Kidney epithelial cell (primary cell): ENCODE results near the gene RBP5. TPM values are rescaled to one million over a fixed set of nuclear protein-coding genes. Genes with fewer than 3 reads are reported as not detected.

Experiments
- DNase-seq: peaks from one replicate; pipeline ENCODE4 v3.0.0-alpha.2; 2010; ENCODE audit warnings: low read depth
- H3K27me3 ChIP-seq: 2 replicates; pipeline ENCODE4 v1.6.0; 2011; ENCODE audit warnings: low read length; ENCODE audit not compliant: control insufficient read depth, insufficient read depth
- H3K36me3 ChIP-seq: 2 replicates; pipeline ENCODE4 v1.5.1; 2011; ENCODE audit warnings: low read length; ENCODE audit not compliant: control insufficient read depth, insufficient read depth
- H3K4me3 ChIP-seq: 2 replicates; pipeline ENCODE4 v1.5.1; 2011; ENCODE audit warnings: low read depth, mild to moderate bottlenecking, control low read depth, low read length
- total RNA-seq: library from RNA; depleted of rRNA; stranded (reverse); fragments of >200 nt; gene quantifications from 2 replicates; pipeline ENCODE4 v1.2.3, GENCODE V29; 2015
- TF ChIP-seq, protein P1 (sequence below): IDR thresholded peaks from 2 replicates; pipeline ENCODE4 v1.5.1; 2011; ENCODE audit warnings: mild to moderate bottlenecking, moderate library complexity, low read length, control low read depth, inconsistent platforms; ENCODE audit not compliant: insufficient read depth, poor library complexity, severe bottlenecking

Gene RBP5
- total RNA-seq, 1 donor from 2014 or later, result not detected

DNA sequence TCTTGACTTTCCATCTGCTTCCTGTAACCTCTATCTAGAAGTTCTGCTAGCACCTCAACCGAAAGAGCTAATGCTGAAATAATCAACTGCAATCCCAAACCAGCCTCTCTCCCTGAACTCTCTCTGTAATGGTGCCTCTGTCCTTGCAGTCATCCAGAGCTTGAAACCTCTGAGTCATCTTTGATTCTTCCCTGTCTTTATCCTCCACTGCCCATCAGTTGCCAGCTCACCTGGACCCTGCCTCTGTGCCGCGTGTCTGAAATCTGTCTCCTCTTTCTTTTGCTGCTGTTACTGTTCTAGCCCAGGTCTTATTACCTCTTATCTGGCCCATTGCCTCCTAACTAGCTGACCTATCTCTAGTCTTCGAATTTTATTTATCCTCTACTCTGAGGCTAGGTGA, 17.0 kb upstream of the RBP5 start:
- Histone ChIP-seq H3K27me3 (no peaks in the 10 kb centered on the region), H3K36me3 (no peaks in the 10 kb centered on the region), H3K4me3 (no peak overlapping the region)
- TF ChIP-seq, protein P1, sequence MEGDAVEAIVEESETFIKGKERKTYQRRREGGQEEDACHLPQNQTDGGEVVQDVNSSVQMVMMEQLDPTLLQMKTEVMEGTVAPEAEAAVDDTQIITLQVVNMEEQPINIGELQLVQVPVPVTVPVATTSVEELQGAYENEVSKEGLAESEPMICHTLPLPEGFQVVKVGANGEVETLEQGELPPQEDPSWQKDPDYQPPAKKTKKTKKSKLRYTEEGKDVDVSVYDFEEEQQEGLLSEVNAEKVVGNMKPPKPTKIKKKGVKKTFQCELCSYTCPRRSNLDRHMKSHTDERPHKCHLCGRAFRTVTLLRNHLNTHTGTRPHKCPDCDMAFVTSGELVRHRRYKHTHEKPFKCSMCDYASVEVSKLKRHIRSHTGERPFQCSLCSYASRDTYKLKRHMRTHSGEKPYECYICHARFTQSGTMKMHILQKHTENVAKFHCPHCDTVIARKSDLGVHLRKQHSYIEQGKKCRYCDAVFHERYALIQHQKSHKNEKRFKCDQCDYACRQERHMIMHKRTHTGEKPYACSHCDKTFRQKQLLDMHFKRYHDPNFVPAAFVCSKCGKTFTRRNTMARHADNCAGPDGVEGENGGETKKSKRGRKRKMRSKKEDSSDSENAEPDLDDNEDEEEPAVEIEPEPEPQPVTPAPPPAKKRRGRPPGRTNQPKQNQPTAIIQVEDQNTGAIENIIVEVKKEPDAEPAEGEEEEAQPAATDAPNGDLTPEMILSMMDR, result no peak
- no peak for DNase-seq

DNA sequence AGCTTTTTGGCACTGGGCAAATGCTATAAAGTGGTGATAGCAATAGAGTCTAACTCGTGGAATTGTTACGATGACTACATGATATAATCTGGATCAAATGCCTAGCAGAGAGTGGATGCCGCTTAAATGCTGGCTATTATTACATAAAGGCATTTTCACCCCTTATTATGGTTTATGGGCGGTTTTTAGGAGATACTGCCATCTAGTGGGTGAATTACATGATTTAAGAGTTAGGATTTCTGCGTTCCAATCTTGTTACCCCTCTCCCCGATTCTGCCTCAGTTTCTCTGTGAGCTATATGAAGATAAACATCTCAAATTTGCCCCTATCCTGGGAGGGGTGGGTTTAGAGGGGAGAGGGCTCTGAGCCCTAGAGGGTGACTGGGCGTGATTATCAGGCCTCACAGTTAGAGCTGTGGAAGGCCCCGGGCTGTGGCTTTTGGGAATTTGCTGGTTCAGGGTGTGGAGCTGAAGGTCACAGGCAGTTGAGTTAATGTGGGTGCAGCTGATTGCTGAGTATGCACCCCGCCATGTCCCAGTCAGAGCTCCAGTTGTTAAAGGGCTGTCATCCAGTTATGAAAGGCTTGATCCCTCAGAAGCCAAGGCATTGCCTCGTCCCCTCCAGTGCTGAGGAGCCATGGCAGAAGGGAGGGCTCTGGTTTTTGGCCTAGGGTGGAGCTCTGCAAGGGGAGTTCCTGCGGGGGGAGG, 15.9 kb upstream of the RBP5 start:
- DNase-seq, result no peak
- TF ChIP-seq, protein P1, result peak; percentile 43
- Histone ChIP-seq H3K36me3 (no peaks in the 10 kb centered on the region), H3K27me3 (no peaks in the 10 kb centered on the region), H3K4me3 (no peak overlapping the region)

DNA sequence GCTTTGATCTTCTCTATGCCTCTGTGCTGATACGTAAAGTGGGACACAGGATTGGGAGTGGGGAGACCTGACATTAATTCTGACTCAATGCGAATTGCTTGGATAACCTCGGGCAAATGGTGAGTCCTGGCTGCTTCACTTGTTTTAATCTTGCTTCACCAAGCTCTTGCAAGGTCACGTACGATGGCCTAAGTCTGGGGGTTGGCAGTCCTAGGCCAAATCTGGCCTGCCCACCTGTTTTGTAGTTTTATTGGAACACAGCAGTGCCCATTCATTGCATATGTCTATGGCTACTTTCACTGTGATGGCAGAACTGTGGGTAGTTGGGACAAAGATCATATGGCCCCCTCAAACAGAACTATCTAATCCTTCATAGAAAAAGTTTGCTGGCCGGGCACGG, 14.9 kb upstream of the RBP5 start:
- Histone ChIP-seq H3K36me3 (no peaks in the 10 kb centered on the region), H3K27me3 (no peaks in the 10 kb centered on the region)
- TF ChIP-seq, protein P1, result no peak

DNA sequence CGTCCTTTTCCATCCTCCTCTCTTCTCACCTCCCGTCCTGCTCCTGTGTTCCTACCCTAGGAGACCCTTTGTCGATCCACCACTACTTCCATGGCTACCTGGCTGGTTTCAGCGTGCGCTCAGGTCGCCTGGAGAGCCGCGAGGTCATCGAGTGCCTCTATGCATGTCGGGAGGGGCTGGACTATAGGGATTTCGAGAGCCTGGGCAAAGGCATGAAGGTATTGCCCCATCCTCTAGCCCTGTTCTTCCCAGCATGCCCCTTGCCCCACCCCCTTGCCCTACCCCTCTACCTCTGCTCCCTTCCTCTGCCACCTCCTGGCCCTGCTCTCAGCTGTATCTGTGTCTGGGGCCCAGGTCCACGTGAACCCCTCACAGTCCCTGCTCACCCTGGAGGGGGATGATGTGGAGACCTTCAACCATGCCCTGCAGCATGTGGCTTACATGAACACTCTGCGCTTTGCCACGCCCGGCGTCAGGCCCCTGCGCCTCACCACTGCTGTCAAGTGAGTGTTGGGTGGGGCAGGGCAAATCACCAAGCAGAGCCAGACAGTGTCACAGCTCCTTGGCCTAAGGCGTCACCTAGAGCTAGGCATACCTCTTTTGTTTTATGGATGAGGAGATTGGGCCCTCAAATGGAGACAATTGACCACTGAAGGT, 14.2 kb upstream of the RBP5 start:
- no peak for DNase-seq
- TF ChIP-seq, protein P1, result no peak
- Histone ChIP-seq H3K36me3 (no peaks in the 10 kb centered on the region), H3K4me3 (no peak overlapping the region), H3K27me3 (no peaks in the 10 kb centered on the region)

More for the DNA sequence above, 14.9 kb upstream of the RBP5 start:
- no peak for DNase-seq
- no peak overlapping the region for H3K4me3 ChIP-seq

DNA sequence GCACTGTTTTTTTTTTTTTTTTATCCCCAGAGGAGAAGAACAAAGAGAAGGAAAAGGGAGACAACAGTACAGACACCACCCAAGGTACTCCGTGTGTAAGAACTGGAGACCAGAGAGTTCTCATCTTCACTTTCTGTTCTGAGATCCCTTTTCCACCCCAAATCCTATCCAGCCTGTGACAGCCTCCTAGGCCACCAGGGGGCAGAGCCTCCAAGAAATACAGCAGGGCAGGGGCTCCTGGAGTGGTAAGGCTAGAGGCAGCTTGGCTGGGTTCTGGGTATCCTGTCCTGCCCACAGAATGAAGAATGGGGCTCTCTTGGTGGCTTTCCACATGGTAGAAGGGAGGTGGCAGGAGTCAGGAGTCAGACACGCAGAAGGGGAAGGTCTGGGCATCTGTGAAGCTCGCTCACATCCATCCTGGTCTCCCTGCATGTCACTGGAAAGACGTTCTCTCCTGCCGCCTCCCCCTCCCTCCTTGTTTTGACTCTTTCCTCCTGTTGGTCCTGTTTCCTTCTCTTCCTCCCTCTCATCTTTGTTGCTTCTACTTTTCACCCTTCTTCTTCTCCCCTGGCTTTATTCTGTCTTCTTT, 13.5 kb upstream of the RBP5 start:
- no peaks in the 10 kb centered on the region for H3K27me3 ChIP-seq
- no peaks in the 10 kb centered on the region for H3K36me3 ChIP-seq
- TF ChIP-seq, protein P1, result peak; percentile 42
- H3K4me3 ChIP-seq, result no peak overlapping the region
- no peak for DNase-seq
